Keratinocyte (primary cell): ENCODE measurements around the gene SHISA2.

ENCODE experiments used
- CTCF ChIP-seq, 3 experiments: IDR thresholded peaks in 1 of 3; conservative IDR thresholded peaks in 1 of 3; optimal IDR thresholded peaks in 1 of 3; 2 replicates in 2 of 3; 3 replicates in 1 of 3; pipeline versions ENCODE3 to v1.5.1; 2011; ENCODE audit warnings: low read length in 3 of 3, mild to moderate bottlenecking in 3 of 3, moderate library complexity in 2 of 3, control low read depth in 1 of 3, inconsistent platforms in 1 of 3; ENCODE audit not compliant: insufficient read depth in 2 of 3; ENCODE audit errors: extremely low read depth in 1 of 3
- EZH2 ChIP-seq: IDR thresholded peaks from one replicate; pipeline ENCODE4 v1.6.1; 2012; ENCODE audit warnings: inconsistent platforms, mild to moderate bottlenecking, low read length, moderate library complexity

DNA sequence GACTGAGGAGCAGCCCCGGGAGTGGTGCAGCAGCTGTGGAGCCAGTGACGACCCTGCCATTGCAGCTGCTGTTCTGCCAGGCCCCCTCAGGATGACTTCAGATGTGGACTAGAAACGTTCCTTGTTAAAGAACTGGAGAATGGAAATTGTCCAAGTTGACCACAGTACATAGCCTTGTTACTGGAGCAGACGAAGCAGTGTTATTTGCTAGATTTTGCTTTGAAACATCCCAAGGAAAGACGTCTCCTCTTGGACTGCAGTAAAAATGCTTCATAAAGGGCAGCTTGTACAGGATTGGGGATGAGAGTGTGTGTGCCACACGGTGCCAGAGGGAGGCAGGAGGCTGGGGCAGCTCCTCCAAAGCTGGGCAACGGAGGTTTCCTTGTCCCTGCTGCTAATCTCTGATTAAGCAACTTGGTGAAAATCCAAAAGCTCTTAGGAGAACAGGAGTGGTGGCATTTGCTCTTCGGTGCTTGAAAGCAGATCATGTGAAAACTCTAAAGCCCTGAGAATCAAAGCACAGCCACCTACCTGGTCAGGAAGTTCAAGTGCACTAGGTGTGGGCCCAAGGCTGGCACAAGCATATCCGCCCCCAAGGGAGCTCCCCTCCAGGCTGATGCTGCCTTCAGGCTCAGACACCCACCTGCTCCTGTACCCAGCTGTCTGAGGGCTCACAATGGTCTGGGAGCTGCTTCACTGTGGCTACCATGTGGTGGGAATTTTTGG lies 34.5 kb downstream of the SHISA2 start:
- TF ChIP-seq CTCF (optimal IDR thresholded peaks at IDR 0.05 in 1 of 3, IDR thresholded peaks at IDR 0.05 in 1 of 3, conservative IDR thresholded peaks at IDR 0.05 in 1 of 3; ENCODE audit: extremely low read depth in 1 of 3, insufficient read depth in 2 of 3, low read length in 3 of 3): no peak
- no peak for TF ChIP-seq EZH2
